ENCODE results near the gene MADD.

Gene MADD

DNA sequence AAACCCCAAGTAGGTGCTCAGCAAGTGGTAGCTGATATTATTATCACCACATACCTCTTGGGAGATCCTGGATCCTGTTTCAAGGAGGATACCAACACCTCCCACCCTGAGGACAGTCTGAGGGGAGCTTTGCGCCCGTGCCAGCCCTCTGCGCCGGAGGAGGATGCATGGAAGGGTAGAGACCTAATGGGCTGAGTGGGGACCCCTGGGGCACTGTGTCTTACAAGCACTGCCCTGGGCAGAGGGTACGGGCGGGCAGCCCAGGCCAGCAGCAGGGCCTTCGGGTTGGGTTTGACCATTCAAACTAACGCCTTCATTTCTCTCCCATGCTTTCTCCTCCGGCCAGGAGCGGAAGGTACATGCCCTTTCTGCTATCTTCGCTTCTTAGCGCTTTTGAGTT lies 56.3 kb downstream of the MADD start:
- no peak for TF ChIP-seq CTCF (conservative IDR thresholded peaks at IDR 0.05)
- no peak overlapping the region for H3K27ac ChIP-seq

- no peak for TF ChIP-seq CTCF (conservative IDR thresholded peaks at IDR 0.05)
Measured at GRCh38 chr11:47327025-47327424, 57.1 kb downstream of the MADD start.

DNA sequence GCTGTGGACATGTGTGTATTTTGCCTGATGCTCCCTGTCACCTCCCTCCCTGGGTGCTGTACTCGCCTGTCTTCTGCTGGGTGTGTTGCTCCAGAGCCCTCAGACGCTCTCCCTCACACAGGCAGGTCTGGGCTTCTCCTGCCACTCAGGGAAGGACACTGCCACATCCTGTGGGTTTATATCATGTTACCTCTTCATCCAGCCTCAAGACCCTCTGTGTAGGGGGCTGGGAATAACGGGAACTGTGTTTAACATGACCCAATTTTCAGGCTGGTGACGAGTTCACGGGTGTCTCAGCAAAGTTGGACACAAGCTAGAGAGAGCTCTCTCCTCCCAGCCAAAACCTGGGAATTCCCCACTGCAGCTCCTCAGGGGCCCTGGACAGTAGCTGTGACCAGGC lies 58.0 kb downstream of the MADD start:
- no peak overlapping the region for H3K27ac ChIP-seq
- no peak for TF ChIP-seq CTCF (conservative IDR thresholded peaks at IDR 0.05)

More at GRCh38 chr11:47327025-47327424, 57.1 kb downstream of the MADD start:
- H3K27ac ChIP-seq, result no peak overlapping the region

DNA sequence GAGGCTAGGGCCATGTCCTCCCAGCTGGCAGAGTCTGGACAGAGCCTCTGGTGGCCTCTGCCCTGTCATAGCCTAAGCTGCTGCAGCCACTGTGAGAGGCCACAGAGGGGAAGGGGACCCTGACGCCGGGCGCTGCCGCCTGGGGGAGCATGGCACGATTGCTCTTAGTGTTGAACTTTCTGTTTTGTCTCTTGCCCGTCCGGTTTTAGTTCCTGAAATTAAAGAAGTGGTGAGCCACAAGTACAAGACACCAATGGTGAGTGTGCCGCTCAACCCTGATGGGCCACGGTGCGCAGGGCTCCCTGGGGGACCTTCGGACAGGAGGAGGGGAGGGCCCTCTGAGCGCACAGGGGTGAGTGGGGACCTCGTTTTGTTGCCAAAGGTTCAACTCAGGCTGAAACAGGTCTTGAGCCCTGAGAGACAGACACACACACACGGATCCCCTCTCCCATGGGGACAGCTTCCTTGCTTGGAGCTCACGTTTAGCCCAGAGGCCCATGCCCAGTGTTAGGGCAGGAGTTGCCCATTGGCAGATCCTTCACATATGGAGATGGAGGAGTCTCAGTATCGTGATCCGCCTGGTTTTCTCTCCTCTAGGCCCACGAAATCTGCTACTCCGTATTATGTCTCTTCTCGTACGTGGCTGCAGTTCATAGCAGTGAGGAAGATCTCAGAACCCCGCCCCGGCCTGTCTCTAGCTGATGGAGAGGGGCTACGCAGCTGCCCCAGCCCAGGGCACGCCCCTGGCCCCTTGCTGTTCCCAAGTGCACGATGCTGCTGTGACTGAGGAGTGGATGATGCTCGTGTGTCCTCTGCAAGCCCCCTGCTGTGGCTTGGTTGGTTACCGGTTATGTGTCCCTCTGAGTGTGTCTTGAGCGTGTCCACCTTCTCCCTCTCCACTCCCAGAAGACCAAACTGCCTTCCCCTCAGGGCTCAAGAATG lies 58.8 kb downstream of the MADD start:
- H3K27ac ChIP-seq, result no peak overlapping the region
- no peak for TF ChIP-seq CTCF (conservative IDR thresholded peaks at IDR 0.05)

GRCh38 chr11:47329431-47329986 lies 59.6 kb downstream of the MADD start:
- TF ChIP-seq CTCF (conservative IDR thresholded peaks at IDR 0.05), result no peak
- peak overlapping the region; percentile 41; the same call in 1 of the 2 replicates for H3K27ac ChIP-seq

- H3K27ac ChIP-seq, result peak overlapping the region; percentile 41
- TF ChIP-seq CTCF (conservative IDR thresholded peaks at IDR 0.05), result no peak
Measured at GRCh38 chr11:47329987-47330931, 60.3 kb downstream of the MADD start.

All from VCaP (cell line).